Endothelial cell (in vitro differentiated cells): ENCODE data around the gene THAP7. TPM values are rescaled to one million over a fixed set of nuclear protein-coding genes. Genes with fewer than 3 reads are reported as not detected.
A peak's percentile ranks its signal among the peaks of the same experiment; 100 is the strongest.
"Not testable (repeated sequence)": the region's sequence is repeated elsewhere in the genome, so short reads cannot be mapped to it uniquely, and the experiment has no call there.

Experiments used
- DNase-seq: peaks from one replicate; pipeline ENCODE4 v3.0.0; 2021; ENCODE audit warnings: low spot score
- H3K27ac Mint-ChIP-seq: one replicate; pipeline ENCODE4 v1.8.0; 2021; ENCODE audit warnings: mixed read lengths, inconsistent platforms; ENCODE audit not compliant: unreplicated experiment
- H3K27me3 Mint-ChIP-seq: one replicate; pipeline ENCODE4 v1.8.0; 2021; ENCODE audit warnings: mild to moderate bottlenecking, moderate library complexity, mixed read lengths, inconsistent platforms; ENCODE audit not compliant: unreplicated experiment
- H3K36me3 Mint-ChIP-seq: one replicate; pipeline ENCODE4 v1.8.0; 2021; ENCODE audit warnings: mild to moderate bottlenecking, low read depth, mixed read lengths, inconsistent platforms; ENCODE audit not compliant: unreplicated experiment
- H3K4me1 Mint-ChIP-seq: one replicate; pipeline ENCODE4 v1.8.0; 2021; ENCODE audit warnings: mild to moderate bottlenecking, mixed read lengths, inconsistent platforms; ENCODE audit not compliant: unreplicated experiment
- H3K4me3 Mint-ChIP-seq: one replicate; pipeline ENCODE4 v1.8.0; 2021; ENCODE audit warnings: mild to moderate bottlenecking, mixed read lengths, inconsistent platforms; ENCODE audit not compliant: unreplicated experiment
- H3K9me3 Mint-ChIP-seq: one replicate; pipeline ENCODE4 v1.8.0; 2021; ENCODE audit warnings: mixed read lengths, inconsistent platforms; ENCODE audit not compliant: unreplicated experiment
- total RNA-seq: library from RNA; stranded (reverse); fragmentation: NEBNext Ultra II Directional; extraction: Animal tissue kit (Norgen Biotek cat#: 25700); gene quantifications from one replicate; pipeline ENCODE4 v1.2.1, GENCODE V29; 2021; ENCODE audit not compliant: unreplicated experiment
- TF ChIP-seq, protein P1 (sequence below): fragments of 200-600 bp; sonication (generic); IDR thresholded peaks from one replicate; pipeline ENCODE4 v1.5.0; 2021; ENCODE audit warnings: antibody characterized with exemption; ENCODE audit not compliant: unreplicated experiment

The THAP7 gene
- total RNA-seq, 1 donor from 2014 or later = 13.5 TPM

DNA sequence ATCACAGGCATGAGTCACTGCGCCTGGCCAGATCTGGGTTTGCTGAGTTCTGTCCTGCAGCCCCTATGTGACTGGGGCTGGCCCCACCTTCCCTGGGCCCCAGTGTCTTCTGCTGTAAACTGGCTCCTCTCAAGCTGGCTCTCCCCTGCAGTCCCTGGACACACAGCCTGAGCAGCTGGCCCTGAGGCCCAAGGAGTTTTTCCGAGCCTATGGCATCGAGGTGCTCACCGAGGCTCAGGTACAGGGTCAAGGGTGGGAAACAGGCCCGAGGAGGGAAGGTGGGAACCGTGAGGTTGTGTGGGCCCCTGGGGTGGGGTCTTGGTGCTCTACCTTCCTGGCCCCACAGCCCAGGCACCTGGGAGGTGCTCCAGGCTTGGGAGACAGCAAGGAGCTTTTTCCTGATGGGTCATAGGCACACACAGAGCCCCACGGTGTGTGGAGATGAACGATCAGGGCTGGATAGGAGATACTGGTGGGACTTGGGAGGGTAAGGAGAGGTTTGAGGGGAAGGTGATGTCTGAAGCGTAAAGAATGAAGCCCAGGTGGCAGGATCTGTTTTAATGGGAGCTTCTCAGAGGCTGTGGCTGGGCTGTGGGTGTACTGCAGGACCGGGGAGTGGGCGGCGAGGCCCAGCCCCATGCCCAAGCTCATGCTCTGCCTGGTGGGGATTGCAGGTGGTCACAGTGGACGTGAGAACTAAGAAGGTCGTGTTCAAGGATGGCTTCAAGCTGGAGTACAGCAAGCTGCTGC, 26.2 kb downstream of the THAP7 start:
- TF ChIP-seq, protein P1, sequence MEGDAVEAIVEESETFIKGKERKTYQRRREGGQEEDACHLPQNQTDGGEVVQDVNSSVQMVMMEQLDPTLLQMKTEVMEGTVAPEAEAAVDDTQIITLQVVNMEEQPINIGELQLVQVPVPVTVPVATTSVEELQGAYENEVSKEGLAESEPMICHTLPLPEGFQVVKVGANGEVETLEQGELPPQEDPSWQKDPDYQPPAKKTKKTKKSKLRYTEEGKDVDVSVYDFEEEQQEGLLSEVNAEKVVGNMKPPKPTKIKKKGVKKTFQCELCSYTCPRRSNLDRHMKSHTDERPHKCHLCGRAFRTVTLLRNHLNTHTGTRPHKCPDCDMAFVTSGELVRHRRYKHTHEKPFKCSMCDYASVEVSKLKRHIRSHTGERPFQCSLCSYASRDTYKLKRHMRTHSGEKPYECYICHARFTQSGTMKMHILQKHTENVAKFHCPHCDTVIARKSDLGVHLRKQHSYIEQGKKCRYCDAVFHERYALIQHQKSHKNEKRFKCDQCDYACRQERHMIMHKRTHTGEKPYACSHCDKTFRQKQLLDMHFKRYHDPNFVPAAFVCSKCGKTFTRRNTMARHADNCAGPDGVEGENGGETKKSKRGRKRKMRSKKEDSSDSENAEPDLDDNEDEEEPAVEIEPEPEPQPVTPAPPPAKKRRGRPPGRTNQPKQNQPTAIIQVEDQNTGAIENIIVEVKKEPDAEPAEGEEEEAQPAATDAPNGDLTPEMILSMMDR = no peak
- H3K4me3 Mint-ChIP-seq = peak overlapping the region; percentile 42
- H3K27ac Mint-ChIP-seq = no peak overlapping the region
- no peak for DNase-seq
- peaks cover 17% of the 10 kb centered on the region for H3K27me3 Mint-ChIP-seq
- H3K4me1 Mint-ChIP-seq = peaks cover 6% of the 10 kb centered on the region
- no peaks in the 10 kb centered on the region for H3K9me3 Mint-ChIP-seq
- no peaks in the 10 kb centered on the region for H3K36me3 Mint-ChIP-seq

DNA sequence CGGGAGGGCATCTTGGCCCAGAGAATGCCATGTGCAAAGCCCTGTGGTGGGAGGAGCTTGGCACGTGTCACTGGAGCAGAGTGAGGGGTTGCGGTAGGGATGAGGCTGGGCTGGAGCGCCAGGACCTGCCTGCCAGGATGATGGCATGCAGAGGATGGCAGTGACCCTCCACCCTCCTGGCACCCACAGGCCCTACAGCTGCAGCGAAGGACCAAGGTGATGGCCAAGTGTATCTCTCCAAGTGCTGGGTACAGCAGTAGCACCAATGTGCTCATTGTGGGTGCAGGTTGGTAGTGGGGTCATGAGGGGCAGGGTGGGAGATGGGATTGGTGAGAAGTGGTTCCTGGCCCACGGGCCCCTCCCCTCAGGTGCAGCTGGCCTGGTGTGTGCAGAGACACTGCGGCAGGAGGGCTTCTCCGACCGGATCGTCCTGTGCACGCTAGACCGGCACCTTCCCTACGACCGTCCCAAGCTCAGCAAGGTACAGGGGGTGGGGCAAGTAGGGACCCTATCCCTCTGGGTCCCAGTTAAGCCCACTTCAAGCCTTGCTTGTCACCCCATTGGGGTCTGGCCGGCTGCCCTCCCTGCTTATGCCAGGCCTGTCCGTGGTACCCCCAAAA, 27.5 kb downstream of the THAP7 start:
- no peak for DNase-seq
- Mint-ChIP-seq H3K4me1 (peaks cover 4% of the 10 kb centered on the region), H3K4me3 (no peak overlapping the region), H3K9me3 (no peaks in the 10 kb centered on the region), H3K36me3 (no peaks in the 10 kb centered on the region), H3K27me3 (peaks cover 11% of the 10 kb centered on the region), H3K27ac (no peak overlapping the region)
- TF ChIP-seq, protein P1 = no peak

GRCh38 chr22:20973634-20974286, 28.2 kb downstream of the THAP7 start:
- Mint-ChIP-seq H3K4me3 (no peak overlapping the region), H3K9me3 (no peaks in the 10 kb centered on the region), H3K27me3 (peaks cover 8% of the 10 kb centered on the region), H3K4me1 (no peaks in the 10 kb centered on the region), H3K27ac (no peak overlapping the region), H3K36me3 (no peaks in the 10 kb centered on the region)
- TF ChIP-seq, protein P1 = no peak
- no peak for DNase-seq

DNA sequence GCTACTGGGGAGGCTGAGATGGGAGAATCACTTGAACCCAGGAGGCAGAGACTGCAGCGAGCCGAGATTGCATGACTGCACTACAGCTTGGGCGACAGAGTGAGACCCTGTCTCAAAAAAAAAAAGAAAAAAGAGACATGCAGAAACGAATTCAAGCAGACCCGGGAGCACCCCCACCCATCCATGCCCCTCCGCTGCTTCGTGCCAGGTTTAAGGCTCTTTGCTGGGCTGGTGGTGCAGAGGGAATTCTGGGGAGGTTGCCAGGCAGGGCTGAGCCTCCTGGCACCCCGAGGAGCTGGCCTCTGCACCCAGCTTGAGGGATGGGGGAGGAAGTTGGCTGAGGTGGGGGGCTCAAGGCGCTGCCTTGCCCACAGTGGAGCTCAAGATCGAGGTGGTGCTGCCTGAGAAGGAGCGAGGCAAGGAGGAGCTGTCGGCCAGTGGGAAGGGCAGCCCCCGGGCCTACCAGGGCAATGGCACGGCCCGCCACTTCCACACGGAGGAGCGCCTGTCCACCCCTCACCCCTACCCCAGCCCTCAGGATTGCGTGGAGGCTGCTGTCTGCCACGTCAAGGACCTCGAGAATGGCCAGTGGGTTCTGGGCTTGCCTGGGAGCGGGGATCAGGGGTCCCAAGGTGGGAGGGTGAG, 28.9 kb downstream of the THAP7 start:
- H3K4me3 Mint-ChIP-seq = no peak overlapping the region
- no peaks in the 10 kb centered on the region for H3K4me1 Mint-ChIP-seq
- TF ChIP-seq, protein P1 = no peak

DNA sequence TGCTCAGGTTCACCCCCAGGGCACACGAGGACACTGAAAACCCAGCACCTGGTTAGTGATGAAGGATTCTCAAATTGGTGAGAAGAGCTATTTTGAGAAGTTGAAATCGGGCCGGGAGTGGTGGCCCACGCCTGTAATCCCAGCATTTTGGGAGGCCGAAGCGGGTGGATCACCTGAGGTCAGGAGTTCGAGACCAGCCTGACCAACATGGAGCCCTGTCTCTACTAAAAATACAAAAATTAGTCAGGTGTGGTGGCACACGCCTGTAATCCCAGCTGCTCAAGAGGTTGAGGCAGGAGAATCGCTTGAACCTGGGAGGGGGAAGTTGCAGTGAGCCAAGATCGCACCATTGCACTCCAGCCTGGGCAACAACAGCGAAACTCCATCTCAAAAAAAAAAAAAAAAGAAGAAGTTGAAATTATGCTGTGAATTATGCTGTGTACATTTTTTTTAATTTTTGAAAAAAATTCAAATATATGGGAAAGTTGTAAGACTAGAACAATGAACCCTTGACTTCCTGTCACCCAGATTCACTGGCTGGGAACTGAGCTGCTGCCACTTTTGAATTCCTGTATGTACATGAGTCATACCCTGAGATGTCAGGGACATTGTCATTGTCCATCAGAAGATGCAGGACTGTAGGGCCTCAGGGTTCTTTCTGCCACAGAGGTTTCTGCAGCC, 29.8 kb downstream of the THAP7 start:
- DNase-seq, H3K9me3 Mint-ChIP-seq, H3K4me1 Mint-ChIP-seq, H3K4me3 Mint-ChIP-seq, H3K27ac Mint-ChIP-seq, H3K36me3 Mint-ChIP-seq: not testable (repeated sequence)
- peaks cover 13% of the 10 kb centered on the region for H3K27me3 Mint-ChIP-seq

More for the DNA sequence above, 28.9 kb downstream of the THAP7 start:
- Mint-ChIP-seq H3K27ac (no peak overlapping the region), H3K9me3 (no peaks in the 10 kb centered on the region), H3K36me3 (no peaks in the 10 kb centered on the region), H3K27me3 (peaks cover 8% of the 10 kb centered on the region)
- no peak for DNase-seq
